C4-2B (cell line): ENCODE data around the gene OR13G1.

Experiments used
- CTCF ChIP-seq: fragments of 450-650 bp; conservative IDR thresholded peaks from 2 replicates; pipeline ENCODE4 v1.5.1; 2017; ENCODE audit warnings: mild to moderate bottlenecking
- ZFX ChIP-seq: fragments of 450-650 bp; IDR thresholded peaks from 2 replicates; pipeline ENCODE4 v1.6.1; 2017

GRCh38 chr1:247680171-247680570, 632 bp upstream of the OR13G1 start:
- TF ChIP-seq CTCF, result no peak
- no peak for TF ChIP-seq ZFX
